NB4 (cell line): ENCODE data around the gene WDR33.

Experiments used
- CTCF ChIP-seq: IDR thresholded peaks from one replicate; pipeline ENCODE4 v1.5.1; 2012; ENCODE audit warnings: low read depth, low read length
- MAX ChIP-seq: IDR thresholded peaks from 2 replicates; pipeline ENCODE4 v1.6.1; 2011; ENCODE audit warnings: low read depth, low read length
- MYC ChIP-seq: IDR thresholded peaks from 2 replicates; pipeline ENCODE4 v1.6.1; 2011; ENCODE audit warnings: low read depth, low read length
- POLR2A ChIP-seq: IDR thresholded peaks from 2 replicates; pipeline ENCODE4 v1.6.1; 2011; ENCODE audit warnings: mild to moderate bottlenecking; ENCODE audit not compliant: insufficient read length; ENCODE audit errors: extremely low read depth

GRCh38 chr2:127771756-127772155, 39.2 kb downstream of the WDR33 start:
- TF ChIP-seq CTCF (no peak), POLR2A (no peak), MYC (no peak), MAX (no peak)
